ENCODE results near the gene MAGI3.

GRCh38 chr1:113388621-113389358 lies 1.5 kb upstream of the MAGI3 start:
- TF ChIP-seq MAX (IDR thresholded peaks at IDR 0.05) (no peak), RAD21 (IDR thresholded peaks at IDR 0.05) (peak; percentile 58 to 63), CTCF (IDR thresholded peaks at IDR 0.05; ENCODE audit: low read depth, low read length, missing input control) (peak; percentile 6), SP1 (IDR thresholded peaks at IDR 0.05) (peak; percentile 46), NR2F2 (IDR thresholded peaks at IDR 0.05) (no peak), HNF4G (IDR thresholded peaks at IDR 0.05) (peak; percentile 7), HNF4A (conservative IDR thresholded peaks at IDR 0.05) (peak; percentile 41 to 44), REST (IDR thresholded peaks at IDR 0.05) (peak; percentile 17), ATF3 (IDR thresholded peaks at IDR 0.05) (no peak), GABPA (IDR thresholded peaks at IDR 0.05 in 1 of 2, conservative IDR thresholded peaks at IDR 0.05 in 1 of 2) (no peak), ZBTB33 (IDR thresholded peaks at IDR 0.05) (no peak), TAF1 (conservative IDR thresholded peaks at IDR 0.05) (no peak), YY1 (IDR thresholded peaks at IDR 0.05) (peak; percentile 48), JUND (IDR thresholded peaks at IDR 0.05) (peak; percentile 20 to 35)

Measured in liver (tissue), 3 donors.